Measurements from ENCODE around the gene ERFL.

- TF ChIP-seq, protein P1, sequence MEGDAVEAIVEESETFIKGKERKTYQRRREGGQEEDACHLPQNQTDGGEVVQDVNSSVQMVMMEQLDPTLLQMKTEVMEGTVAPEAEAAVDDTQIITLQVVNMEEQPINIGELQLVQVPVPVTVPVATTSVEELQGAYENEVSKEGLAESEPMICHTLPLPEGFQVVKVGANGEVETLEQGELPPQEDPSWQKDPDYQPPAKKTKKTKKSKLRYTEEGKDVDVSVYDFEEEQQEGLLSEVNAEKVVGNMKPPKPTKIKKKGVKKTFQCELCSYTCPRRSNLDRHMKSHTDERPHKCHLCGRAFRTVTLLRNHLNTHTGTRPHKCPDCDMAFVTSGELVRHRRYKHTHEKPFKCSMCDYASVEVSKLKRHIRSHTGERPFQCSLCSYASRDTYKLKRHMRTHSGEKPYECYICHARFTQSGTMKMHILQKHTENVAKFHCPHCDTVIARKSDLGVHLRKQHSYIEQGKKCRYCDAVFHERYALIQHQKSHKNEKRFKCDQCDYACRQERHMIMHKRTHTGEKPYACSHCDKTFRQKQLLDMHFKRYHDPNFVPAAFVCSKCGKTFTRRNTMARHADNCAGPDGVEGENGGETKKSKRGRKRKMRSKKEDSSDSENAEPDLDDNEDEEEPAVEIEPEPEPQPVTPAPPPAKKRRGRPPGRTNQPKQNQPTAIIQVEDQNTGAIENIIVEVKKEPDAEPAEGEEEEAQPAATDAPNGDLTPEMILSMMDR (IDR thresholded peaks at IDR 0.05; ENCODE audit: low read length): no peak
- no peak for TF ChIP-seq EZH2 (IDR thresholded peaks at IDR 0.05; ENCODE audit: borderline replicate concordance, low read length)
Observed at GRCh38 chr19:41906271-41906670, 22.0 kb downstream of the ERFL start.

Data from OCI-LY1 (cell line).